Stimulated activated CD4-positive, alpha-beta T cell treated with anti-CD3 and anti-CD28 coated beads, Interleukin-2, amount 100 ng/mL, for 48 hours (primary cell): ENCODE measurements around the gene OPTC.
A peak's percentile ranks its signal among the peaks of the same experiment; 100 is the strongest.
"Not testable (repeated sequence)": the region's sequence is repeated elsewhere in the genome, so short reads cannot be mapped to it uniquely, and the experiment has no call there.

Experiments used
- DNase-seq, 2 donors: peaks; one replicate each; pipeline ENCODE4 v3.0.0-alpha.2; 2020

OPTC gene

DNA sequence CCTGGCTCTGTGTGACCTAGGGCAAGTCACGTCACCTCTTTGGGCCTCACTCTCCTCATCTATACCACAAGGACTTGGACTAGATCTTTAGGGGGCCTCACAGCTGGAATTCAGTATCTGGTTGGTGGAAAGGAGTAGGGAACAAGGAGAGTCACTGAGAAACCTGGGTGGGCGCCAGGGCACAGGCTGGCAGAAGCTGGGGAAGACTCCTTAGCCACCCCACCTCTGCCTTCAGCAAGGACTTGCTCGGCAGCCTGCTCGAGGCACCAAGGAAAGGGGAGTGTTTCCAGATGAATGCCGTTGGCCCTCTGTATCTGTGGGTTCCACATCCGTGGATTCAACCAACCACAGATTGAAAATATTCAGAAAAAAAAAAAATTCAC lies 1.2 kb upstream of the OPTC start:
- no peak for DNase-seq

DNA sequence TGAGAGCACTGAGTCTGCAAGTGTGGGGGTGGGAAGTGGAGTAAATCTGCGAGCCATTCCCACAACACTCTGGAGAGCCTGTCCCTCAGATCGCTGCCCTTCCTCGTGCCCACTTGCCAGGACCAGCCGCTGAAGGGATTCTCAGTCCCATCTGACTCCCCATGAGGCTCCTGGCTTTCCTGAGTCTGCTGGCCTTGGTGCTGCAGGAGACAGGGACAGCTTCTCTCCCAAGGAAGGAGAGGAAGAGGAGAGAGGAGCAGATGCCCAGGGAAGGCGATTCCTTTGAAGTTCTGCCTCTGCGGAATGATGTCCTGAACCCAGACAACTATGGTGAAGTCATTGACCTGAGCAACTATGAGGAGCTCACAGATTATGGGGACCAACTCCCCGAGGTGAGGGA lies 1.9 kb downstream of the OPTC start:
- no peak for DNase-seq

DNA sequence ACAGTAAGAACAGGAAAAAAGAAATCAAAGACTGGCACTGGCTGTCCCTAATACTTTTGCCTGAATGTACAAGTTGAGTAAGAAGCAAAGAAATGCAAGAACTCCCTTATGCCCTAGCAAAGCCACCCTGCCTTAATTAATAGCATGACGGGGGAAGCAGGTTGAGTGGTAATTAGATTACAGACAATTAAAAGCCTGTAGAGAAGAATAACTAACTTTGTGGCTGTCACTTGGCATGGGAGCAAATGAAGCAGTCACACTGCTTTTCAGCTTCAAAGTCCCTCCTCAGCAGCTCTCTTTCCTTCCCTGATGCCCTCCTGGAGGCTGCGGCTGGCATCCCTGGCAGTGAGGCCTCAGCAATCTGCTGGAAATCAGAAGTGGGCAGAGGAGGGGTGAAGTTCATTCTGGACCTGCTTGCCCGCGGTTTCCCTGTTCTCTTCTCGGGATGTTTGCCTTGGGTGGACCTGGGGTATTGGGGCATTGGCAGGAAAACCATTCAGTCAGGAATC lies 3.4 kb downstream of the OPTC start:
- no peak for DNase-seq

DNA sequence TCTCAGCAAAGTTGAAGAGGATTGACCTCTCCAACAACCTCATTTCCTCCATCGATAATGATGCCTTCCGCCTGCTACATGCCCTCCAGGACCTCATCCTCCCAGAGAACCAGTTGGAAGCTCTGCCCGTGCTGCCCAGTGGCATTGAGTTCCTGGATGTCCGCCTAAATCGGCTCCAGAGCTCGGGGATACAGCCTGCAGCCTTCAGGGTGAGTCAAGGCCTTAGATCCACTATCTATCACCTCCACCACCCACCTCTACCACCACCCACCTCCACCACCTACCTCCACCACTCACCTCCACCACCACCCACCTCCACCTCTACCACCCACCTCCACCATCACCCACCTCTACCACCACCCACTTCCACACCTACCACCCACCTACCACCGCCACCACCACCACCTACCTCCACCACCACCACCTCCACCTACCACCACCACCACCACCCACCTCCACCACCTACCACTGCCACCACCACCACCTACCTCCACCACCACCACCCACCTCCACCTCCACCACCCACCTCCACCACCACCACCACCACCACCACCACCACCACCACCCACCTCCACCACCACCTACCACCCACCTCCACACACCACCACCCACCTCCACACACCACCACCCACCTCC lies 5.8 kb downstream of the OPTC start:
- no peak for DNase-seq

DNA sequence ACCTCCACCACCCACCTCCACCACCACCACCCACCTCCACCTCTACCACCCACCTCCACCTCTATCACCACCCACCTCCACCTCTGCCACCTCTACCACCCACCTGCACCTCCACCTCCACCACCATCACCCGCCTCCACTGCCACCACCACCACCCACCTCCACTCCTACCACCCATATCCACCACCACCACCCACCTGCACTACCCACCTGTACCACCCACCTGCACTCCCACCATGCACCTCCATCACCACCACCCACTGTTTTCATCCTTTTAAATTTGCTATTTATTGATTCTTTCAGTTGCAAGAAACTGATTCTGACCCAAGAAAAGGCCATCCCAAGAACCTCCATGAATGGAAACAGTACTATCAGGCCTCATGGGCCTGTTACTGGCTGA lies 6.3 kb downstream of the OPTC start:
- DNase-seq: no peak

DNA sequence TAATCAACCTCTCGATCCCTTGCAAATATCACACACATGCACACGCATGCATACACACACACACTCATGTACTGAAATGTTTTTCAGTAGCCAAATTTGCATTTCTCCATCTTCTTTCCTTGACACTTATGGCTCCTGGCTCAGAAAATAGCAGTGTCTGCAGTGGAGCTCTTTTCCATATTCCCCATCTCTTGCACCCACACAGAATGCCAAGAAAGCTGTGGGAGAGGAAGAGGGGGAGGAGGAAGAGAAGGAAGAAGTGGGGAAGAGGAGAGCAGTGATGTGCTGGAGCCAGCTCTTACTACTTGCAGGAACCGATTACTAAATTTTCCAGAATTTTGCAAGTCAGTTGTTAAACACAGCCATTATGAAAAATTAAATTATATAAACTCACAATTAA lies 9.9 kb downstream of the OPTC start:
- DNase-seq: no peak

DNA sequence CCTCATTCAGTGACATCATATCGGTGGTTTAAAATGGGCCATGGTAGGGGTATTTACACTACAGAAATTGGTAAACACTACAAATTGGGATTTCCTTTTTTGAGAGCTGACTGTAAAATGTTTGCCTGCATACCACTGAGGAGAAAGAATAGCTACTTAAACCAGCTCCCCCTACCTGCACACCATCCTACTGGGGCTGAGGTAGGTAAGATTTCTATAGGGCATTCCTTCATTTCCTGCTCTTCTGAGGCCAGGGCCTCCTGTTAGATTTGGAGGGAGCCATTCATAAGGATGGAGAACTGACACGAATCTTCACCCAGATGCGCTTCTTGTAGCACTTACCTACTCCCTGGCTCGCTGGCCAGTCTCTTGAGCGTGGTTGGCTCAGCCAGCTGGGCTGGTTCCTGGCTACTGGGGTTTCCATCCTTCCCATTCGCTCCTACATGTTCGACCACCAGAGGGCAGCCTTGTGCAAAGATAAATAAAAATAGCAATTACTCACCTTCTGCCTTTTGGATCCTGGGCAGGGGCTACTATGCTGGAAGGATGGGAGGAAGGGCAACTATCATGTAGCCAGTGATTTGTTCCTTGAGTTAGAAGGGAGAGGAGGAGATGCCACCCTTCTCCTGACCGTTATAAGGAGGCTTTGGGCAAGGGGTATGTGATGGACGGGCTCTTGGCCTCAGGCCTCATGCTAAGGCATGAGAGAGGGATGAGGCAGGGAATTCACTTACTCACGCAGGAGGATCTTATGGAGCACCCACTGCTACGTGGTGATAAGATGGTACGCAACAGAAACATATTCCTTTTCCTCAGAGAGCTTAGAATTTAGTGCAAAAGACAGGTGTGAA lies 10.7 kb downstream of the OPTC start:
- DNase-seq: peak; percentile 78 to 81

DNA sequence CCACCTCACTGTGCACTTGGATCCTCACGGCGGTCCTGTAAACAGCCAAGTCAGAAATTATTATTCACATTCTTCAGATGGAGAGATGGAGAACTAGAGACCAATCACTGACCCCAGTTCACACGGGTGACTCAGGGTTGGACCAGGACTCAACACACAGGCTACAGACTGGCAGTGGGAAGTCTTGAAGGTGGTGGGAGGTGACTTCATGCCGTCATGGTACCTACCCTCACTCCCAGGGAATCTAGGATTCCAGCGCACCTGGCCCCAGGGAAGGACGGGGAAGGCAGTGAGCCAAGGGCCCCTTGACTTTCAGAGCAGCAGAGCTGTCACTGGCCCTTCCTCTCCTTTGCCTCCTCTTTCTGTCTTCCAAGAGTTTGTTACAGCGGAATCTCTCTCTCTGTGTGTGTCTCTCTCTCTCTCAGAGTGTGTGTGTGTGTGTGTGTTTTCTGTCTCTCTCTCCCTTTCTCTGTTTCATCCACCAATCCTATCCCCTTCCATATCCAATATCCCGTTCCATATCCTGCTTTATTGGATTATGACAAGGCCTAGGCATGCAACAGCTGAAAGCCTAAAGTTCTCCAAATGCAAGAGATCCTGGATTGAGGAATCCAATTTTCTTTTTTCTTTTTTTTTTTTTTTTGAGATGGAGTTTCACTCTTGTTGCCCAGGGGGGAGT lies 11.7 kb downstream of the OPTC start:
- DNase-seq: no peak

DNA sequence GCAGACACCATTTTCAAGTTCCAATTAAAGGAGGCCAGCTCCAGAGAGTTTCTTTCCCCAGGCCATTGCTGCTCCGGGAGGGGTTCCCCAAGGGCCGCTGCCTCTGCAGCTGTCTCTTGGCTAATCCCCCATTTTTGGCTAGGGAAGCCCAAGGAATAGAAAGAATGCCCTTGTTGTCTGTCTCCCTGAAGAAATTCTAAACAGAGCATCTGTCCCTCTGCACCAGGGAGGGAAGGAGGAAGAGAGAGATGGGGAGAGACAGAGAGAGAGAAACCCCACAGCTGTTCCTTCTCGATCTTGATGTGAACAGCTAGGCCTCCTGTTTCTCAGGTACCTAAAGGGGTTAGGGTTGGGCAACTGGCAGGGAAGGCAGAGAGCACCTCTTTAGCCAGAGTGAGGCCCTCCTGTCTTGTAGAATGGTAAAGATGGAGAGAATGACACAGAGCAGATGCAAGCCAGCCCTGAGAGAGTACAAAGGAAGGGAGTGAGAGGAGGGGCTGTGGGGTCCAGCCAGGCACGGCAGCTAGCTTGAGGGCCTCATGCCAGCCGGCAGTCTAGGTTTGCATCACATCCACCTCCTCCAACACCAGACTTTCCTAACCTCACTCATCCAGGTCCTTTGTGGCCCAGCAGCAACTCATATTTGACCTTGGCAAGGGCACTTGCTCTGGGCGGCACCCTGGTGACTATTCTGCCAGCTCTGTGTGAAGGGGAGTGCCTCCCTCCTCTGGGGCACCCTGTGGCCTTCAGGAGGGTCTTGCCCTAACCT lies 13.1 kb downstream of the OPTC start:
- DNase-seq: no peak

DNA sequence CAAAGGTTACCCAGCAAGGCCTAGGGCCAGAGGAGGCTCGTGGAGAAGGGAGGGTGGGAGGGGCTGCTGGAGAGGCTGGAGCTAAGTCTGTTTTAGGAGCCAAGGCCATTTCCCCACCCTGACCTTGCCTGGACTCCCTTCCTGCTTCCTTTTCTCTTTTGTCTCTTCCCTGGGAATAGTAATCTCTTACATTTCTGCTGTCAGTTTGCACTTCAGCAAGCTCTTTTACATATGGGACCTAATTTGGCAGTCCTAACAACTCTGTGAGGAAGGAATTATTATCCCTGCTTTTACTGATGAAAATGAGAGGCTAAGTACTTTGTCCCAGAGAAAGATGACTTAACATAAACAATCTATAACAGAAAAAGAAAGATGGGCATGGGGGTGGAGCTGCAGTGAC lies 13.8 kb downstream of the OPTC start:
- no peak for DNase-seq

DNA sequence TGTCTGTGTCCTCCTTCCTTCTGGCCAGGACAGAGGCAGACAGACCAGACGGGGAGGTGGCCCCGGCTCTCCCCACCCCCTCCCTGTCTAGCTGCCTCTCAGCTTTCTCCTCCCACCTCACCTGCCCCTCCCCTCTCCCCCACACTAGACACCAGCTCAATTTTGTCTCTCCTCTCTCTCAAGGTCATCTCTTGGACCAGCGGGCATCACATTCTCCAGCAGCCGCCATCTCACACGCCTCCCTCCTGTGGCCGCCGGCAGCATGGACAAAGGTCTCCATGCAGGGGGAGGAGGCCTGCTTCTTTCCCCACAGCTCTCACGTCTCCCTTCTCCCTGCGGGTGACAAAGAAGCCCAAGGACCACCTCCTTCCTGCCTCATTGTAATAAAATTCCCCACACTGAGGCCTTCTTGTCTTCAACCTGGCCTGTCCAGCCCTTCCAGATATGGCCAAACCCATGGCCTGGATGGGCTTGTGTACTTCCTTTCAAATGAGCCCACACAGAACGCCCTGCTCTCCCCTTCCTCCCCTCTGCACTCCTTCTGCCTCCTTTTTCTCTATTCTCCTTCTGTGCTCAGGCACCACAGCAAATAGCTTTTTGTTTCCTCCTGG lies 14.6 kb downstream of the OPTC start:
- DNase-seq: no peak

DNA sequence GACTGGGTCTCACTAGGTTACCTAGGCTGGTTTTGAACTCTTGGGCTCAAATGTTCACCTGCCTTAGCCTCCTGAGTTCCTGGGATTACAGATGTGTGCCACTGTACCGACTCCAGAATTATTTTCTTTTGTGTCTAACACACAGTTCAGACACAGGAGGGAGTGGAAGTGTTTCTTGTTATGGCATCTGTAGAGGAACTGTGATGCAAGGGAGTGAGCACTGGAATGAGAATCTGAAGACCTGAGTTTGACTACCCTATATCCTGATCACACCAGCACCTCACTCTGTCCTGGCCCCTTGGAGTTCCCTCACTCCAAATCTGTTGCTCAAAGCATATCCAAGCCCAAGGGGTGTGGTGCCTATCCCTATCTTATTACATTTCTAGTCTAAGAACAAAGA lies 15.2 kb downstream of the OPTC start:
- no peak for DNase-seq

DNA sequence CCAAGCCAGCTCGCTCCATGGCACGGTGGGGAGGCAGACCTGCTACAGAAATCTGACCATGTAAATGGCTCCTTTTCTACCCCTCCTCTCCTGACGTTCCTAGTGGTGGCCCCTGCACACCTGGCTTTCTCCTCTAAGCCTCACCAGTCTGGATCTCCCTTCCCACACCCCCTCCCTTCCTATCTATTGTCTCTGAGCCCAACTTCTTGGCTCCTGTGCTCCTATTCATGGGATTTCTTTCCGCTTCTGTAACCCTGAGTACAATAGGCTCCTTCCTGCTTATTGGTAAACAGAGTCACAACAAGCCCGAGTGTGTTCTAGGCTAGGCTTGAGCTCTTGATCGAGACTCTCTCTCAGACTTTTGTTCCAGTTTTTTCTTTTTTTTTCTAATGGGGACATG lies 17.6 kb downstream of the OPTC start:
- DNase-seq: no peak

DNA sequence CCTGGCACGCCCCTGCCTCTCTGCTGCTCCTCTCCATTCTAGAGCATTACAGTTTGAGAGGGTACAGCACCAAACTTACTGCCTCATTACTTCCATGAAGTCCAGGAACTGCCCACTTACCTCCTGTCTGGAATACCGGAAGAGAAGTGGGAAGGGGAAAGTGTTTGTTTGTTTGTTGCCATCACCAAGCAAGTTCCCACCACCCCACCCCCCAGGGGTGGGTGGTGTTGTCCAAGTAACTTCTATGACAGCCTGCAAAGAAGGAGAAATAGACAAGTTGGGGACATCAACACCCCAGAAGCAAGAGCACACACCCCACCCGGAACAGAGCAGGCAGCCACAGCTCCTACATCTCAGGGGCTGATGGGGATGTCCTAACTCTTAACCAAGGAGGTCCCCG lies 18.0 kb downstream of the OPTC start:
- no peak for DNase-seq

DNA sequence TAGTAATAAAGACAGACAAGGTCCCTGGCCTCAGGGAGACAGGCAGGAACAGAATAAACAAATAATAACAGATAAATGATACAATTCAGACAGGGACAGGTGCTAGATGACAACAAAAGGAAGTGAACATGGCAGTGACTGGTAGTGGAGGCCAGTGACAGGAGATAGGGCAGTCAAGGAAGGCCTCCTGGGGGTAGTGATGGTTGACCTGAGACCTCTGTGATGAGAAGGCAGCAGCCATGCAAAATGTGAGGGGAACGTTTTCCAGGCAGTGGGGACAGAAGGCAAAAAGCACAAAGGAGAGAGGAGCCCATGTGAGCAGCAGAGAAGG lies 18.5 kb downstream of the OPTC start:
- no peak for DNase-seq

DNA sequence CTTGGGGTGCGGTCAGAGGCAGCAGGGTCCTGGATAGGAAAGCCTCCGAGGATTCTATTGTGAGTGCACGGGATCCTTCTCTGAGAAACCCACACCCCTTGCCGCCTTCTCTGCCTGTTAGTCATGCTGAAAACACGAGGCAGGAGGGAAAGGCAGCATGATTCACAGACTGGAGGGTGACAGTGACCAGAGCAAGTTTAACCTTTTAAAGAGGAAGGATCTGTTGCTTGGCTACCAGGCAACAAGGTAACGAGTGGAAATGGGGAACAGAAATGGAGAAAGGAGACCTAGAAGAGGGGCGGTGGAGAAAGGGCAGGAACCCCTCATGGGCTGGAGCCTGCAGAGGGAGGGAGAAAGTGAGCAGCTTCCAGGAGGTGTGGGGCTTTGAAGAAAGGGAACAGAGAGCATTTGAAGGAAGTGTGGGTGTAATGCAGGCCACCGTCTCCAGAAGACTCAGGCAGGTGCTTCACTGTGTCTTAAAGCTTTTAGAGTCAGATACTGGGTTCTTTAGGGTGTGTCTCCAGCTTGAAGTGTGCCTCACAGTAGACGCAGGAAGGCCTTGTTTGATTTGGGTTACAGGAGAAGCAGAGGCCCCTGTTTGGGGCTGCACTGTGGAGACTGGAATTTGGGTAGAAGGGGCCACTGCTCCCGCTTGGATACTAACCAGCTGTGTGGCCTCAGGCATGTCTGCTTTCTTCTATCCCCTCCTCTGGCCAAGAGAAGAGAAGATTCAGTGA lies 19.1 kb downstream of the OPTC start:
- DNase-seq: peak in 1 of 2 donors; percentile 32

DNA sequence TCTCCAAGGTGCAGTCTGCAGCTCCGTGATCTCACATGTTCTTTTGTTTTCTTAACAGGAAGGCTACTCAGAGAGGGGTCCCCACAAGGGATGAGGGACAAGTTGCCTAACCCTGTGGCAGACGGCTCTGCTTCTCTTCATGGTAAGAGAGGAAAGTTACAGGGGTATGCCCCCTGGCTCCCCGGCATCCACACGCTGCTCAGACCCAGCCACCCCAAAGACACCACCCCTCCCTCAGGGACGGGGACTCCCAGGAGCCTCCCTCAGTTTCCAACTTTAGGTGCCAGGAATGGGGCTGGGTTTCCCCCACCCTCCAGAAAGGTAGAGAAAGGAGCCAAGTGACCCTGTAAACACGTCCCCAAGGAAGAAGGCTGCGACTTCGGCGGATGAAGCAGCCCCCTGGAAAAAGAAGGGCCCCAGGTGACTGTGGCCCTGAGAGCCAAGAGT lies 19.7 kb downstream of the OPTC start:
- no peak for DNase-seq

DNA sequence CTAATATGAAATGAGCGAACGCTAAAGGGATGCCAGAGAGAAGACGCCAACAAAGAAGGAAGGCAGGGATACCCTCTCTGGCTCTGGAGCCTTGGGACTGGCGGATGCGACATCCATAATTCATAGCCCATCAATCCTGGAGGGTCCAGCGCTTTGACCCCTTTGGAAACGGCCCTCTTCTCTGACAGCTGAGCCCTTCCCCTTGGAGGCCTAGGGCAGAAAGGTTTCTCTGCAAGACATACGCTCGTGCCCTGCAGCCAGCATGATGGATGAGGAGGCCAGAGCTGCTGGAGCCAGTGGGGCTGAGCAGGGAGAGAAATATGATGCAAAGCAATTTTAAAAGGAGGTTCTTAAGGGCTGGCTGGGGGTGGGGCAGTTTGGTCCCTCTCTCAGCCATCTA lies 22.2 kb downstream of the OPTC start:
- DNase-seq: no peak

DNA sequence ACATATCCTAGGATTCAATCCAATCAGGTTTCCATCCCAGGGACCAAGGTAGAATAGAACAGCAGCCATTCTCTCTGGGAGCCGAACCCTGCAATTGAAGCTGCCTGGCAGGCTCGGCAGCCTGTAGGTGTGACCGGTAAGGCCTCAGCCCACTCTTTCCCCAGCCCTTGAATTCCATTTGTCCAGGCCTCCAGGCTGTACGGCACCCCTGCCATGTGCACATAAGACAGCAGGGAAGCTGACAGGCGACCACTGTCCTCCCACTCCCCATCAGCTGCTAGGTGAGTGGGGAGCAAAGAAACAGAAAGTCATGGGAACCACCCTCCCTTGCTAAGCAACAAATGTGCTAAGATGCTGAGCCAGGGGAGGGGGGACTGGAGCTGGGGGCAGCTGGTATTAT lies 23.0 kb downstream of the OPTC start:
- no peak for DNase-seq

DNA sequence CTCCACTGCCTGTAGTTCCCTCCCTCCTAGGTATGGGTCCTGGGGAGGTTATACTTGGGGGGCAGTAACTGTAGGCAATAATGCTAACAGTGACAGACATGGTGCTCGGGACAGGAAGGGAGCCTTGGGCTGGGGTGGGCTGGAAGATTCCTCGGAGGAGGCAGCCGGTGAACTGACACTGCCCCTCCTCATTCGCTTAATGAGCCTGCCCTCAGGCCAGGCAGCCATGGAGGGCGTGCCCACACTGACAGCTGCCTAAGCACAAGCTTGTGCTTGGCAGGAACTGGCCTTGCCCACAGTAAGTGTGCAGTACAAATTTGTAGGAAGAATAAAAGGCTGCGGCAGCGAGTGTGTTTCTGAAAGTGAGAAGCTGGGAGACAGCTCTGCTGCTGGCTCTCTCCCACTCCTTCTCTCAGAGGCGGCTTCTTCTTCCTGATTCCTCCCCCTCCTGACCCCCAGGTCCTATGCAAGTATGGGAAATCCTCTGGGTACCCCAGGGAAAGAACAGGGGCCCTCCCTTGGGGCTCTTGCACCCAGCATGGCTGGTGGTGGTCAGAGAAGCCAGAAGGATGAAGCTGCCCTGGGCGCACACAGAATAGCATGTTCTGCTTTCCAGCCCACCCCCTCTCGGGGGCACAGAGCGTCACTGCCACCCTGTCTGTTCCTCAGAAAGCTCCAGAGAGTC lies 23.6 kb downstream of the OPTC start:
- DNase-seq: no peak

DNA sequence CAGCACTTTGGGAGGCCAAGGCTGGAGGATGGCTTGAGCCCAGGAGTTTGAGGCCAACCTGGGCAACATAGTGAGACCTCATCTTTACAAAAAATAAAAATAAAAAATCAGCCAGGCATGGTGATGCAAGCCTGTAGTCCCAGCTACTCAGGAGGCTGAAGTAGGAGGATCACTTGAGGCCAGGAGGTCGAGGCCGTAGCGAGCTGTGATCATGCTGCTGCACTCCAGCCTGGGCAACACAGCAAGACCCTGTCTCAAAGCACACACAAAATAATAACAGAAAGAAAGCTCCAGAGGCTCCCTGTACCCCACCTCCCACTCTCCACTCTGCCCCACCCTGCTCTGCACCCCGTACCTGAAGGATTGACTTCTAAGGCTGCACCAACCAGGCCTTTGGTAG lies 24.2 kb downstream of the OPTC start:
- DNase-seq: not testable (repeated sequence)
